ENCODE results near the gene KCNJ1. TPM values are rescaled to one million over a fixed set of nuclear protein-coding genes. Genes with fewer than 3 reads are reported as not detected.

The KCNJ1 gene
- total and polyA plus RNA-seq, 2 experiments from 2014 or later: 0.16 TPM; not detected in 1

DNA sequence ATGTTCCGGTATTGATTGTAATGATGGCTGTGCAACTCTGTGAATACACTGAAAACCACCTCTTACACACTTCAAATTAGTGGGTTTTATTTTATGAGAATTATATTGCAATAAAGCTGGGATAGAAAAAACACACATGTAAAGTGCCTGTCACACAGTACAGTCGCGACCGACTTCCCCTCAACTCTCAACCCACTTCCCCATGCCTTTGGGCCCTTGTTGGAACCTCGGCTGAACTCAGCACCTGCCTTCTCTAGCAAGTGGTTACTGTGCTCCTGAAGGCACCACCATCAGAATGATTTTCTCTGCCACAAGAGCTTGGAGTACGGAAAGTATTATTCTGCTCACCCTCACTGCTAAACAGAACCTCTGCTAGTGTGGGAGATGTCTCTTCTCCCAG, 13.5 kb downstream of the KCNJ1 start:
- Histone ChIP-seq H3K4me2 (no peak overlapping the region), H3K36me3 (ENCODE audit: insufficient read depth) (no peaks in the 10 kb centered on the region), H3K4me1 (ENCODE audit: insufficient read depth) (no peaks in the 10 kb centered on the region), H3F3A (replicated peaks; ENCODE audit: low read depth) (no peaks in the 10 kb centered on the region), H3K4me3 (no peak overlapping the region), H2AFZ (no peak overlapping the region), H3K27me3 (ENCODE audit: insufficient read depth) (no peaks in the 10 kb centered on the region), H3K27ac (ENCODE audit: low read depth) (no peak overlapping the region), H4K20me1 (replicated peaks; ENCODE audit: insufficient read depth) (no peaks in the 10 kb centered on the region), H3K9me2 (ENCODE audit: insufficient read depth) (no peaks in the 10 kb centered on the region), H3K79me2 (replicated peaks; ENCODE audit: insufficient read depth) (no peaks in the 10 kb centered on the region)
- Mint-ChIP-seq H3K36me3 (ENCODE audit: low read depth) (no peaks in the 10 kb centered on the region), H3K27me3 (ENCODE audit: insufficient read depth, low read depth, poor library complexity) (peaks cover 7% of the 10 kb centered on the region), H3K4me3 (no peak overlapping the region), H3K9me3 (no peaks in the 10 kb centered on the region), H3K27ac (no peak overlapping the region), H3K4me1 (no peaks in the 10 kb centered on the region; the same call in 2 of the 3 replicates)
- DNase-seq (ENCODE audit: low spot score) (no peak), ATAC-seq (no peak)
- TF ChIP-seq, protein P1, sequence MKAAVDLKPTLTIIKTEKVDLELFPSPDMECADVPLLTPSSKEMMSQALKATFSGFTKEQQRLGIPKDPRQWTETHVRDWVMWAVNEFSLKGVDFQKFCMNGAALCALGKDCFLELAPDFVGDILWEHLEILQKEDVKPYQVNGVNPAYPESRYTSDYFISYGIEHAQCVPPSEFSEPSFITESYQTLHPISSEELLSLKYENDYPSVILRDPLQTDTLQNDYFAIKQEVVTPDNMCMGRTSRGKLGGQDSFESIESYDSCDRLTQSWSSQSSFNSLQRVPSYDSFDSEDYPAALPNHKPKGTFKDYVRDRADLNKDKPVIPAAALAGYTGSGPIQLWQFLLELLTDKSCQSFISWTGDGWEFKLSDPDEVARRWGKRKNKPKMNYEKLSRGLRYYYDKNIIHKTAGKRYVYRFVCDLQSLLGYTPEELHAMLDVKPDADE (IDR thresholded peaks at IDR 0.05): no peak
- TF ChIP-seq, protein P2, sequence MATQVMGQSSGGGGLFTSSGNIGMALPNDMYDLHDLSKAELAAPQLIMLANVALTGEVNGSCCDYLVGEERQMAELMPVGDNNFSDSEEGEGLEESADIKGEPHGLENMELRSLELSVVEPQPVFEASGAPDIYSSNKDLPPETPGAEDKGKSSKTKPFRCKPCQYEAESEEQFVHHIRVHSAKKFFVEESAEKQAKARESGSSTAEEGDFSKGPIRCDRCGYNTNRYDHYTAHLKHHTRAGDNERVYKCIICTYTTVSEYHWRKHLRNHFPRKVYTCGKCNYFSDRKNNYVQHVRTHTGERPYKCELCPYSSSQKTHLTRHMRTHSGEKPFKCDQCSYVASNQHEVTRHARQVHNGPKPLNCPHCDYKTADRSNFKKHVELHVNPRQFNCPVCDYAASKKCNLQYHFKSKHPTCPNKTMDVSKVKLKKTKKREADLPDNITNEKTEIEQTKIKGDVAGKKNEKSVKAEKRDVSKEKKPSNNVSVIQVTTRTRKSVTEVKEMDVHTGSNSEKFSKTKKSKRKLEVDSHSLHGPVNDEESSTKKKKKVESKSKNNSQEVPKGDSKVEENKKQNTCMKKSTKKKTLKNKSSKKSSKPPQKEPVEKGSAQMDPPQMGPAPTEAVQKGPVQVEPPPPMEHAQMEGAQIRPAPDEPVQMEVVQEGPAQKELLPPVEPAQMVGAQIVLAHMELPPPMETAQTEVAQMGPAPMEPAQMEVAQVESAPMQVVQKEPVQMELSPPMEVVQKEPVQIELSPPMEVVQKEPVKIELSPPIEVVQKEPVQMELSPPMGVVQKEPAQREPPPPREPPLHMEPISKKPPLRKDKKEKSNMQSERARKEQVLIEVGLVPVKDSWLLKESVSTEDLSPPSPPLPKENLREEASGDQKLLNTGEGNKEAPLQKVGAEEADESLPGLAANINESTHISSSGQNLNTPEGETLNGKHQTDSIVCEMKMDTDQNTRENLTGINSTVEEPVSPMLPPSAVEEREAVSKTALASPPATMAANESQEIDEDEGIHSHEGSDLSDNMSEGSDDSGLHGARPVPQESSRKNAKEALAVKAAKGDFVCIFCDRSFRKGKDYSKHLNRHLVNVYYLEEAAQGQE (IDR thresholded peaks at IDR 0.05; ENCODE audit: unreplicated experiment): no peak
- TF ChIP-seq ZNF331 (CRISPR knock-in tag; IDR thresholded peaks at IDR 0.05; ENCODE audit: low read depth) (no peak), ZNF114 (CRISPR knock-in tag; IDR thresholded peaks at IDR 0.05) (no peak), NANOG (IDR thresholded peaks at IDR 0.05; ENCODE audit: borderline replicate concordance) (no peak), JUNB (IDR thresholded peaks at IDR 0.05; ENCODE audit: unreplicated experiment) (no peak), EZH2phosphoT487 (IDR thresholded peaks at IDR 0.05; ENCODE audit: unreplicated experiment) (no peak), EZH2 (IDR thresholded peaks at IDR 0.05; ENCODE audit: low read depth, unreplicated experiment) (no peak), POLR2AphosphoS5 (IDR thresholded peaks at IDR 0.05; ENCODE audit: low read depth) (no peak), STAT1 (IDR thresholded peaks at IDR 0.05; ENCODE audit: unreplicated experiment) (no peak), CREB1 (CRISPR knock-in tag; IDR thresholded peaks at IDR 0.05; ENCODE audit: low read depth) (no peak)
- TF ChIP-seq, protein P3, sequence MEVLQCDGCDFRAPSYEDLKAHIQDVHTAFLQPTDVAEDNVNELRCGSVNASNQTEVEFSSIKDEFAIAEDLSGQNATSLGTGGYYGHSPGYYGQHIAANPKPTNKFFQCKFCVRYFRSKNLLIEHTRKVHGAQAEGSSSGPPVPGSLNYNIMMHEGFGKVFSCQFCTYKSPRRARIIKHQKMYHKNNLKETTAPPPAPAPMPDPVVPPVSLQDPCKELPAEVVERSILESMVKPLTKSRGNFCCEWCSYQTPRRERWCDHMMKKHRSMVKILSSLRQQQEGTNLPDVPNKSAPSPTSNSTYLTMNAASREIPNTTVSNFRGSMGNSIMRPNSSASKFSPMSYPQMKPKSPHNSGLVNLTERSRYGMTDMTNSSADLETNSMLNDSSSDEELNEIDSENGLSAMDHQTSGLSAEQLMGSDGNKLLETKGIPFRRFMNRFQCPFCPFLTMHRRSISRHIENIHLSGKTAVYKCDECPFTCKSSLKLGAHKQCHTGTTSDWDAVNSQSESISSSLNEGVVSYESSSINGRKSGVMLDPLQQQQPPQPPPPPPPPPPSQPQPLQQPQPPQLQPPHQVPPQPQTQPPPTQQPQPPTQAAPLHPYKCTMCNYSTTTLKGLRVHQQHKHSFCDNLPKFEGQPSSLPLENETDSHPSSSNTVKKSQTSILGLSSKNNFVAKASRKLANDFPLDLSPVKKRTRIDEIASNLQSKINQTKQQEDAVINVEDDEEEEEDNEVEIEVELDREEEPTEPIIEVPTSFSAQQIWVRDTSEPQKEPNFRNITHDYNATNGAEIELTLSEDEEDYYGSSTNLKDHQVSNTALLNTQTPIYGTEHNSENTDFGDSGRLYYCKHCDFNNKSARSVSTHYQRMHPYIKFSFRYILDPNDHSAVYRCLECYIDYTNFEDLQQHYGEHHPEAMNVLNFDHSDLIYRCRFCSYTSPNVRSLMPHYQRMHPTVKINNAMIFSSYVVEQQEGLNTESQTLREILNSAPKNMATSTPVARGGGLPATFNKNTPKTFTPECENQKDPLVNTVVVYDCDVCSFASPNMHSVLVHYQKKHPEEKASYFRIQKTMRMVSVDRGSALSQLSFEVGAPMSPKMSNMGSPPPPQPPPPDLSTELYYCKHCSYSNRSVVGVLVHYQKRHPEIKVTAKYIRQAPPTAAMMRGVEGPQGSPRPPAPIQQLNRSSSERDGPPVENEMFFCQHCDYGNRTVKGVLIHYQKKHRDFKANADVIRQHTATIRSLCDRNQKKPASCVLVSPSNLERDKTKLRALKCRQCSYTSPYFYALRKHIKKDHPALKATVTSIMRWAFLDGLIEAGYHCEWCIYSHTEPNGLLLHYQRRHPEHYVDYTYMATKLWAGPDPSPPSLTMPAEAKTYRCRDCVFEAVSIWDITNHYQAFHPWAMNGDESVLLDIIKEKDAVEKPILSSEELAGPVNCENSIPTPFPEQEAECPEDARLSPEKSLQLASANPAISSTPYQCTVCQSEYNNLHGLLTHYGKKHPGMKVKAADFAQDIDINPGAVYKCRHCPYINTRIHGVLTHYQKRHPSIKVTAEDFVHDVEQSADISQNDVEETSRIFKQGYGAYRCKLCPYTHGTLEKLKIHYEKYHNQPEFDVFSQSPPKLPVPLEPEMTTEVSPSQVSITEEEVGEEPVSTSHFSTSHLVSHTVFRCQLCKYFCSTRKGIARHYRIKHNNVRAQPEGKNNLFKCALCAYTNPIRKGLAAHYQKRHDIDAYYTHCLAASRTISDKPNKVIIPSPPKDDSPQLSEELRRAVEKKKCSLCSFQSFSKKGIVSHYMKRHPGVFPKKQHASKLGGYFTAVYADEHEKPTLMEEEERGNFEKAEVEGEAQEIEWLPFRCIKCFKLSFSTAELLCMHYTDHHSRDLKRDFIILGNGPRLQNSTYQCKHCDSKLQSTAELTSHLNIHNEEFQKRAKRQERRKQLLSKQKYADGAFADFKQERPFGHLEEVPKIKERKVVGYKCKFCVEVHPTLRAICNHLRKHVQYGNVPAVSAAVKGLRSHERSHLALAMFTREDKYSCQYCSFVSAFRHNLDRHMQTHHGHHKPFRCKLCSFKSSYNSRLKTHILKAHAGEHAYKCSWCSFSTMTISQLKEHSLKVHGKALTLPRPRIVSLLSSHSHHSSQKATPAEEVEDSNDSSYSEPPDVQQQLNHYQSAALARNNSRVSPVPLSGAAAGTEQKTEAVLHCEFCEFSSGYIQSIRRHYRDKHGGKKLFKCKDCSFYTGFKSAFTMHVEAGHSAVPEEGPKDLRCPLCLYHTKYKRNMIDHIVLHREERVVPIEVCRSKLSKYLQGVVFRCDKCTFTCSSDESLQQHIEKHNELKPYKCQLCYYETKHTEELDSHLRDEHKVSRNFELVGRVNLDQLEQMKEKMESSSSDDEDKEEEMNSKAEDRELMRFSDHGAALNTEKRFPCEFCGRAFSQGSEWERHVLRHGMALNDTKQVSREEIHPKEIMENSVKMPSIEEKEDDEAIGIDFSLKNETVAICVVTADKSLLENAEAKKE (CRISPR knock-in tag; IDR thresholded peaks at IDR 0.05): no peak
- TF ChIP-seq, protein P4, sequence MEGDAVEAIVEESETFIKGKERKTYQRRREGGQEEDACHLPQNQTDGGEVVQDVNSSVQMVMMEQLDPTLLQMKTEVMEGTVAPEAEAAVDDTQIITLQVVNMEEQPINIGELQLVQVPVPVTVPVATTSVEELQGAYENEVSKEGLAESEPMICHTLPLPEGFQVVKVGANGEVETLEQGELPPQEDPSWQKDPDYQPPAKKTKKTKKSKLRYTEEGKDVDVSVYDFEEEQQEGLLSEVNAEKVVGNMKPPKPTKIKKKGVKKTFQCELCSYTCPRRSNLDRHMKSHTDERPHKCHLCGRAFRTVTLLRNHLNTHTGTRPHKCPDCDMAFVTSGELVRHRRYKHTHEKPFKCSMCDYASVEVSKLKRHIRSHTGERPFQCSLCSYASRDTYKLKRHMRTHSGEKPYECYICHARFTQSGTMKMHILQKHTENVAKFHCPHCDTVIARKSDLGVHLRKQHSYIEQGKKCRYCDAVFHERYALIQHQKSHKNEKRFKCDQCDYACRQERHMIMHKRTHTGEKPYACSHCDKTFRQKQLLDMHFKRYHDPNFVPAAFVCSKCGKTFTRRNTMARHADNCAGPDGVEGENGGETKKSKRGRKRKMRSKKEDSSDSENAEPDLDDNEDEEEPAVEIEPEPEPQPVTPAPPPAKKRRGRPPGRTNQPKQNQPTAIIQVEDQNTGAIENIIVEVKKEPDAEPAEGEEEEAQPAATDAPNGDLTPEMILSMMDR (conservative IDR thresholded peaks at IDR 0.05; ENCODE audit: low read depth in 2 of 2): no peak

Data from GM23338 (cell line).